HEK293 (cell line): ENCODE results near the gene DENND6B.

Source experiments
- GLIS1 ChIP-seq: fragments of 450-650 bp; formaldehyde crosslinking; IDR thresholded peaks from 2 replicates; pipeline ENCODE4 v1.5.1; 2016; ENCODE audit warnings: missing biosample characterization, missing genetic modification characterization
- OSR2 ChIP-seq: fragments of 450-650 bp; formaldehyde crosslinking; IDR thresholded peaks from 2 replicates; pipeline ENCODE4 v1.5.1; 2016; ENCODE audit warnings: missing biosample characterization, missing genetic modification characterization
- PRDM10 ChIP-seq: fragments of 450-650 bp; formaldehyde crosslinking; IDR thresholded peaks from 2 replicates; pipeline ENCODE4 v1.5.1; 2016; ENCODE audit warnings: missing biosample characterization, missing genetic modification characterization
- PRDM4 ChIP-seq: fragments of 450-650 bp; formaldehyde crosslinking; IDR thresholded peaks from 2 replicates; pipeline ENCODE4 v1.5.1; 2017; ENCODE audit warnings: missing biosample characterization, missing genetic modification characterization
- REPIN1 ChIP-seq: fragments of 450-650 bp; formaldehyde crosslinking; IDR thresholded peaks from 2 replicates; pipeline ENCODE4 v1.5.1; 2017; ENCODE audit warnings: missing biosample characterization, missing genetic modification characterization, low read depth
- SCRT2 ChIP-seq: fragments of 450-650 bp; formaldehyde crosslinking; IDR thresholded peaks from 2 replicates; pipeline ENCODE4 v1.5.1; 2016; ENCODE audit warnings: missing biosample characterization, missing genetic modification characterization
- ZBTB20 ChIP-seq: fragments of 450-650 bp; formaldehyde crosslinking; IDR thresholded peaks from 2 replicates; pipeline ENCODE4 v1.5.1; 2016; ENCODE audit warnings: missing biosample characterization, missing genetic modification characterization
- ZBTB26 ChIP-seq: fragments of 450-650 bp; formaldehyde crosslinking; optimal IDR thresholded peaks from 2 replicates; pipeline ENCODE3; 2016; ENCODE audit warnings: missing biosample characterization, mild to moderate bottlenecking, missing genetic modification characterization
- ZBTB44 ChIP-seq: fragments of 450-650 bp; IDR thresholded peaks from 2 replicates; pipeline ENCODE4 v1.5.1; 2018; ENCODE audit warnings: missing biosample characterization, mild to moderate bottlenecking, missing genetic modification characterization
- ZBTB6 ChIP-seq: fragments of 450-650 bp; formaldehyde crosslinking; IDR thresholded peaks from 2 replicates; pipeline ENCODE4 v1.5.1; 2017; ENCODE audit warnings: missing biosample characterization, missing genetic modification characterization
- ZEB2 ChIP-seq: fragments of 450-650 bp; formaldehyde crosslinking; IDR thresholded peaks from 2 replicates; pipeline ENCODE4 v1.5.1; 2016; ENCODE audit warnings: missing biosample characterization, missing genetic modification characterization
- ZFP69B ChIP-seq: fragments of 450-650 bp; formaldehyde crosslinking; IDR thresholded peaks from 2 replicates; pipeline ENCODE4 v1.5.1; 2016; ENCODE audit warnings: missing biosample characterization, missing genetic modification characterization
- ZNF146 ChIP-seq: fragments of 450-650 bp; formaldehyde crosslinking; IDR thresholded peaks from 2 replicates; pipeline ENCODE4 v1.5.1; 2016; ENCODE audit warnings: missing biosample characterization, missing genetic modification characterization
- ZNF214 ChIP-seq: fragments of 450-650 bp; formaldehyde crosslinking; IDR thresholded peaks from 2 replicates; pipeline ENCODE4 v1.5.1; 2017; ENCODE audit warnings: missing biosample characterization, mild to moderate bottlenecking, missing genetic modification characterization, borderline replicate concordance
- ZNF335 ChIP-seq: fragments of 450-650 bp; formaldehyde crosslinking; conservative IDR thresholded peaks from 2 replicates; pipeline ENCODE4 v1.5.1; 2016; ENCODE audit warnings: missing biosample characterization, missing genetic modification characterization
- ZNF350 ChIP-seq: fragments of 450-650 bp; formaldehyde crosslinking; IDR thresholded peaks from 2 replicates; pipeline ENCODE4 v1.5.0; 2017; ENCODE audit warnings: missing biosample characterization, mild to moderate bottlenecking, missing genetic modification characterization
- ZNF366 ChIP-seq: fragments of 450-650 bp; formaldehyde crosslinking; conservative IDR thresholded peaks from 2 replicates; pipeline ENCODE4 v1.5.1; 2016; ENCODE audit warnings: missing biosample characterization, missing genetic modification characterization
- ZNF398 ChIP-seq: fragments of 450-650 bp; formaldehyde crosslinking; IDR thresholded peaks from 2 replicates; pipeline ENCODE4 v1.5.1; 2017; ENCODE audit warnings: missing biosample characterization, missing genetic modification characterization
- ZNF404 ChIP-seq: fragments of 450-650 bp; formaldehyde crosslinking; IDR thresholded peaks from 2 replicates; pipeline ENCODE4 v1.5.1; 2017; ENCODE audit warnings: missing biosample characterization, missing genetic modification characterization
- ZNF473 ChIP-seq: fragments of 450-650 bp; formaldehyde crosslinking; IDR thresholded peaks from 2 replicates; pipeline ENCODE4 v1.5.1; 2017; ENCODE audit warnings: missing biosample characterization, missing genetic modification characterization
- ZNF561 ChIP-seq: fragments of 450-650 bp; IDR thresholded peaks from 2 replicates; pipeline ENCODE4 v1.5.1; 2018; ENCODE audit warnings: missing biosample characterization, missing genetic modification characterization, borderline replicate concordance
- ZNF610 ChIP-seq: fragments of 450-650 bp; formaldehyde crosslinking; IDR thresholded peaks from 2 replicates; pipeline ENCODE4 v1.5.1; 2016; ENCODE audit warnings: missing biosample characterization, missing genetic modification characterization, borderline replicate concordance
- ZNF670 ChIP-seq: fragments of 450-650 bp; formaldehyde crosslinking; IDR thresholded peaks from 2 replicates; pipeline ENCODE4 v1.5.1; 2016; ENCODE audit warnings: missing biosample characterization, missing genetic modification characterization, low read depth
- ZNF677 ChIP-seq: fragments of 450-650 bp; IDR thresholded peaks from 2 replicates; pipeline ENCODE4 v1.5.0; 2018; ENCODE audit warnings: missing biosample characterization, mild to moderate bottlenecking, missing genetic modification characterization, moderate library complexity
- ZSCAN30 ChIP-seq: fragments of 450-650 bp; IDR thresholded peaks from 2 replicates; pipeline ENCODE4 v1.5.1; 2018; ENCODE audit warnings: missing biosample characterization, mild to moderate bottlenecking, missing genetic modification characterization, moderate library complexity
- ZSCAN5A ChIP-seq: fragments of 450-650 bp; formaldehyde crosslinking; IDR thresholded peaks from 2 replicates; pipeline ENCODE4 v1.5.1; 2016; ENCODE audit warnings: missing biosample characterization, missing genetic modification characterization

Gene DENND6B

GRCh38 chr22:50305923-50306566, 20.8 kb downstream of the DENND6B start (continued):
- peak; percentile 70 for TF ChIP-seq ZNF335 (tag by site-specific recombination)
- no peak for TF ChIP-seq ZNF473 (tag by site-specific recombination)
- TF ChIP-seq REPIN1 (tag by site-specific recombination): no peak
- peak; percentile 20 for TF ChIP-seq ZBTB26 (tag by site-specific recombination)
- no peak for TF ChIP-seq ZNF146 (tag by site-specific recombination)
- TF ChIP-seq OSR2 (tag by site-specific recombination): peak; percentile 40
- TF ChIP-seq ZNF350 (tag by site-specific recombination): no peak
- peak; percentile 93 for TF ChIP-seq ZBTB20 (tag by site-specific recombination)
- peak; percentile 97 for TF ChIP-seq GLIS1 (tag by site-specific recombination)
- TF ChIP-seq ZEB2 (tag by site-specific recombination): peak; percentile 87
- peak; percentile 89 for TF ChIP-seq ZNF398 (tag by site-specific recombination)
- no peak for TF ChIP-seq ZSCAN5A (tag by site-specific recombination)
- TF ChIP-seq ZSCAN30 (tag by site-specific recombination): peak; percentile 54; the same call in 1 of the 2 replicates
- peak; percentile 78 for TF ChIP-seq PRDM10 (tag by site-specific recombination)
- 0 out of 2 replicates have a peak, but pooled peaks have one; percentile 28 for TF ChIP-seq ZBTB6 (tag by site-specific recombination)
- no peak for TF ChIP-seq ZNF214
- 0 out of 2 replicates have a peak, but pooled peaks have one; percentile 26 for TF ChIP-seq PRDM4 (tag by site-specific recombination)
- peak; percentile 51; the same call in 1 of the 2 replicates for TF ChIP-seq ZNF366 (tag by site-specific recombination)
- TF ChIP-seq ZNF677: no peak
- no peak; the same call in 1 of the 2 replicates for TF ChIP-seq ZNF561 (tag by site-specific recombination)
- TF ChIP-seq ZBTB44 (tag by site-specific recombination): peak; percentile 75
- TF ChIP-seq ZFP69B (tag by site-specific recombination): peak; percentile 89
- no peak for TF ChIP-seq ZNF610
- no peak for TF ChIP-seq ZNF670 (tag by site-specific recombination)
- peak; percentile 74 for TF ChIP-seq SCRT2 (tag by site-specific recombination)
- no peak for TF ChIP-seq ZNF404 (tag by site-specific recombination)
